ENCODE measurements around the gene ZBTB42.

DNA sequence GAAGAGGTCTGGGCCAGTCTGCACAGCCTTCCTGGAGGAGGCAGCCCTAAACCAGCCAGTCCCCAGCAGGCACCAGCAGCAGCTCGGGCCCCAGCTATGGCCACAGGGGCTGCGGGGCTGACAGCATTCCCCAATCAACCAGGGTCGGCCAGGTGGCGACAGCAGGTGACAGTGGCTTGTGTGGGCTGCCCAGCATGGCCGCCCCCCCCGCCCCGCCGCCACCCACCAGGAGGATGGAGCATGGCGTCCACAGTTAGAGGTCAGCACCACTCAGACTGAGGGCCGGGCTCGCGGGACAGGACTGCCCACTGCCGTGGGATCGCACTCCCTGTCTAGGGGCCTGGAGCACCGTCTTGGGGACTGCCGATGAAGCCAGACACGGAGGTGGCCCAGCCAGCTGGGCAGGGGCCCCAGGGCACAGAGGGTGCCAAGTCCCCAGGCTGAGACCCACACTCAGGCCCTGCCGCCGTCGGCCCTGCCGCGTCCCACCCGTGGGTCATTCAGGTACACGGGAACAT, 20.3 kb upstream of the ZBTB42 start:
- TF ChIP-seq CTCF (IDR thresholded peaks at IDR 0.05) (no peak), POLR2A (IDR thresholded peaks at IDR 0.05) (no peak), POLR2AphosphoS5 (IDR thresholded peaks at IDR 0.05) (no peak), EP300 (IDR thresholded peaks at IDR 0.05; ENCODE audit: low read depth) (no peak)

Data from transverse colon (tissue), 4 donors.